Activated CD4-positive, CD25-positive, alpha-beta regulatory T cell treated with anti-CD3 and anti-CD28 coated beads, Interleukin-2, amount 50 U/mL, for 24 hours (primary cell): ENCODE measurements around the gene KMT2B.

Source experiments
- ATAC-seq, 2 donors: fragments of 150-1000 bp; cut with Tn5 transposase; one replicate each; pipeline ENCODE4 v1.10.0; 2021; ENCODE audit warnings: mild to moderate bottlenecking in 1 of 2, moderate library complexity in 1 of 2

Gene KMT2B

DNA sequence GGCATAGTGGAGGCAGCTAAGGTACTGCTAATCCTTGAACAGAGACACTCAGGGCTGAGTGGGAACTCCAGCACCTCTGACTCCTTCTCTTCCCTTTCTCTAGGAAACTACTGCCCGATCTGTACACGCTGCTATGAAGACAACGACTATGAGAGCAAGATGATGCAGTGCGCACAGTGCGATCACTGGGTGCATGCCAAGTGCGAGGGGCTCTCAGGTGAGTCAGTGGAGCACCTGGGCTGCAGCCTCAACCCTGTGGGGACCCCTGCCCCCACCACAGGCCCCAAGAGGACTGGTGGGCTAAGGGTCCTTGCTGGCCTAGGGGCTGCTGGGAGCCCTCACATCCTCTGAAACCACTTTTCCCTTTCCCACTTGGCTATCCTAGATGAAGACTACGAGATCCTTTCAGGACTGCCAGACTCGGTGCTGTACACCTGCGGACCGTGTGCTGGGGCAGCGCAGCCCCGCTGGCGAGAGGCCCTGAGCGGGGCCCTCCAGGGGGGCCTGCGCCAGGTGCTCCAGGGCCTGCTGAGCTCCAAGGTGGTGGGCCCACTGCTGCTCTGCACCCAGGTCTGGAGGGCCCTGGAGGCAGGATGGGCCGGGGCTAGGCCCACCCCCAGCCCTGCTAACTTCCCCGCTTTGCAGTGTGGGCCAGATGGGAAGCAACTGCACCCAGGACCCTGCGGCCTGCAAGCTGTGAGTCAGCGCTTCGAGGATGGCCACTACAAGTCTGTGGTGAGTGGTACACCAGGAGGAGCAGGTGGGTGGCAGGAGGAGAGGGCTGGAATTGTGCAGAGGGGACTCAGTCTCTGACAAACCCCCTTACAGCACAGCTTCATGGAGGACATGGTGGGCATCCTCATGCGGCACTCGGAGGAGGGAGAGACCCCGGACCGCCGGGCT lies 9.5 kb downstream of the KMT2B start:
- ATAC-seq = no peak

GRCh38 chr19:35727956-35728706 lies 10.3 kb downstream of the KMT2B start:
- ATAC-seq = no peak

GRCh38 chr19:35729021-35729420 lies 11.2 kb downstream of the KMT2B start:
- ATAC-seq = no peak

GRCh38 chr19:35729763-35730162 lies 12.0 kb downstream of the KMT2B start:
- no peak for ATAC-seq

- ATAC-seq = no peak
Observed at GRCh38 chr19:35730326-35730725, 12.5 kb downstream of the KMT2B start.

DNA sequence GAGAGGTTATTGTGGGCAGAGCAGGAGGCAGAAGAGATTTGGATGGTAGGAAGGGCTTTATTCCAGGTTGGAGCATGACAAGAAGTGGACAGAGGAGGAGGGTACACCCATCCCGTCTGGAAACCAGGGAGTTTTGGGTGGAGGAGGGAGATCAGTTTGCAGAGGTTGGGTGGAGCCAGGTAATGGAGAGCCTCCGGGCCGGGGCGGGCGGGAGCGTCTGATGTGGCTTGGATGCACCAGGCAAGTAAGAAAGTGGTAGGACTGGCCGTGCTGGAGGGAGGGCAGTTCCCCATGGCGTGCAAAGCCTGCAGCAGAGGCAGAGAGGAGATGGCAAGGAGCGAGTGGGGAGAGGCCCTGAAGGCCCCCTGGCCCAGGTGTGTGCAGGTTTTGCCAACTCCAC lies 13.6 kb downstream of the KMT2B start:
- ATAC-seq = no peak

DNA sequence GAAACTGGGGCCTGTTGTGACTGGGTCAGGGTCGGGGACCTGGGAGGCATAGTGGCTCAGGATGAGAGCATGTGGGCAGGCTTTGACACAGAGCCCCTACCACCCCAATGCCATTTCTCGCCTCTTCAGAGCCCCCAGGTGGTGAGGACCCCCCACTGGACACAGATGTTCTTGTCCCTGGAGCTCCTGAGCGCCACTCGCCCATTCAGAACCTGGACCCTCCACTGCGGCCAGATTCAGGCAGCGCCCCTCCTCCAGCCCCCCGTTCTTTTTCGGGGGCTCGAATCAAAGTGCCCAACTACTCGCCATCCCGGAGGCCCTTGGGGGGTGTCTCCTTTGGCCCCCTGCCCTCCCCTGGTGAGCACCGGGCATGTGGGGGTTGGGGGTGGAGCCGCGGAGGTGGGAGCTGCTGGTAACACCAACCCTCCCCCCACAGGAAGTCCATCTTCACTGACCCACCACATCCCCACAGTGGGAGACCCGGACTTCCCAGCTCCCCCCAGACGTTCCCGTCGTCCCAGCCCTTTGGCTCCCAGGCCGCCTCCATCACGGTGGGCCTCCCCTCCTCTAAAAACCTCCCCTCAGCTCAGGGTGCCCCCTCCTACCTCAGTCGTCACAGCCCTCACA lies 14.1 kb downstream of the KMT2B start:
- ATAC-seq = no peak

- no peak for ATAC-seq
Observed at GRCh38 chr19:35732540-35733179, 14.9 kb downstream of the KMT2B start.

DNA sequence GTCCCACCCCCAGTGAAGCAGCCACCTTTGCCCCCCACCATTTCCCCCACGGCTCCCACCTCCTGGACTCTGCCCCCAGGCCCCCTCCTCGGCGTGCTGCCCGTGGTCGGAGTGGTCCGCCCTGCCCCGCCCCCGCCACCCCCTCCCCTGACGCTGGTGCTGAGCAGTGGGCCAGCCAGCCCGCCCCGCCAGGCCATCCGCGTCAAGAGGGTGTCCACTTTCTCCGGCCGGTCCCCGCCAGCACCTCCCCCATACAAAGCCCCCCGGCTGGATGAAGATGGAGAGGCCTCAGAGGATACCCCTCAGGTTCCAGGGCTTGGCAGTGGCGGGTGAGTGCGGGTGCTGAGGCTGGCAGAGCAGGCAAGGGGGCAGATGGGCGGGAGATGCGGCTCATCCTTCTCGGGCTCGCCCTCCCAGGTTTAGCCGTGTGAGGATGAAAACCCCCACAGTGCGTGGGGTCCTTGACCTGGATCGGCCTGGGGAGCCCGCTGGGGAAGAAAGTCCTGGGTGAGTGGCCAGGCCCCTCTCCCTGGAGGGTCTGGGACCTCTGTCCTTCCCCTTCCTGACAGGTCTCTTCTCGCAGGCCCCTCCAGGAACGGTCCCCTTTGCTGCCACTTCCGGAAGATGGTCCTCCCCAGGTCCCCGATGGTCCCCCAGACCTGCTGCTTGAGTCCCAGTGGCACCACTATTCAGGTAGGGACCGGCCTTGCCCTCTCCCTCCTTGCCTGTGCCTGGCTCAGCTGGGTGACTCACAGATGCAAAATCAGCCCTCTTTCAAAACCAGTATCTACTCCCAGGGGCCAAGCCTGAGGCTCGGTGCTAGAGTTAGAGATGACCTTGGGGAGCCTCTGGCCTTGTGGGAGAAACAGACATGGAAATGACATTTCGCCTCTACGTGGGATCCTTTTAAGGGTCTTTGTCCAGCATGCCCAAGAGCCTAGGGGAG lies 15.7 kb downstream of the KMT2B start:
- no peak for ATAC-seq

GRCh38 chr19:35734273-35734672 lies 16.5 kb downstream of the KMT2B start:
- ATAC-seq = no peak

- ATAC-seq = no peak
Observed at GRCh38 chr19:35734889-35735288, 17.1 kb downstream of the KMT2B start.

DNA sequence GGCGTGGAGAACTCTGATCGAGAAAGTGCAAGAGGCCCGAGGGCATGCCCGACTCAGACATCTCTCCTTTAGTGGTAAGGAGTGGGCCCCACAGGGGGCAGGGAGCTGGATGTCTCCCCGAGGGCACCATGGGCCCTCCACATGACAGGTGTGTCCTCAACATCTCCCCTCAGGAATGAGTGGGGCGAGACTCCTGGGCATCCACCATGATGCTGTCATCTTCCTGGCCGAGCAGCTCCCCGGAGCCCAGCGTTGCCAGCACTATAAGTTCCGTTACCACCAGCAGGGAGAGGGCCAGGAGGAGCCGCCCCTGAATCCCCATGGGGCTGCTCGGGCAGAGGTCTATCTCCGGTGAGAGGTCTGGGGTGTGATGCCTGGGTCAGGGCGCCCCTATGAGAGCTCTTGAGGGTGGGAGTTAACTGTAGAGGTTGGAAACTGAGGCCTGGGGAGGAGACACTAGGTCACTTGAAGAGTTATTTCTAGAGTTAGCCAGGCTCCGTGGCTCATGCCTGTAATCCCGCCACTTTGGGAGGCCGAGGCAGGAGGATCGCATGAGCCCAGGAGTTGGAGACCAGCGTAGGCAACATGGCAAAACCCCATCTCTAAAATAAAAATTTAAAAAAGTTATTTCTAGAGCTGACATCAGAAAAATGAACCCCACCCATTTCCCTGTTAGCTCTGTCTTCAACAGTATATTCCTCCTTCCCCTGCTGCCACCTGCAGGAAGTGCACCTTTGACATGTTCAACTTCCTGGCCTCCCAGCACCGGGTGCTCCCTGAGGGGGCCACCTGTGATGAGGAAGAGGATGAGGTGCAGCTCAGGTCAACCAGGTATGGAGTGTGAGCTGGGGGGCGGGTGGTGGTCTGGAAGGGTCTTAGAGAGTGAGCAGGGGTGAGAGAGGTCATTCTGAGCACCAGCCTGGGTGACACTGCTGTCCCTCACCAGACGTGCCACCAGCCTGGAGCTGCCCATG lies 19.4 kb downstream of the KMT2B start:
- no peak for ATAC-seq

- no peak for ATAC-seq
Observed at GRCh38 chr19:35738021-35738886, 20.5 kb downstream of the KMT2B start.

GRCh38 chr19:35738887-35739229 lies 21.1 kb downstream of the KMT2B start:
- no peak for ATAC-seq

DNA sequence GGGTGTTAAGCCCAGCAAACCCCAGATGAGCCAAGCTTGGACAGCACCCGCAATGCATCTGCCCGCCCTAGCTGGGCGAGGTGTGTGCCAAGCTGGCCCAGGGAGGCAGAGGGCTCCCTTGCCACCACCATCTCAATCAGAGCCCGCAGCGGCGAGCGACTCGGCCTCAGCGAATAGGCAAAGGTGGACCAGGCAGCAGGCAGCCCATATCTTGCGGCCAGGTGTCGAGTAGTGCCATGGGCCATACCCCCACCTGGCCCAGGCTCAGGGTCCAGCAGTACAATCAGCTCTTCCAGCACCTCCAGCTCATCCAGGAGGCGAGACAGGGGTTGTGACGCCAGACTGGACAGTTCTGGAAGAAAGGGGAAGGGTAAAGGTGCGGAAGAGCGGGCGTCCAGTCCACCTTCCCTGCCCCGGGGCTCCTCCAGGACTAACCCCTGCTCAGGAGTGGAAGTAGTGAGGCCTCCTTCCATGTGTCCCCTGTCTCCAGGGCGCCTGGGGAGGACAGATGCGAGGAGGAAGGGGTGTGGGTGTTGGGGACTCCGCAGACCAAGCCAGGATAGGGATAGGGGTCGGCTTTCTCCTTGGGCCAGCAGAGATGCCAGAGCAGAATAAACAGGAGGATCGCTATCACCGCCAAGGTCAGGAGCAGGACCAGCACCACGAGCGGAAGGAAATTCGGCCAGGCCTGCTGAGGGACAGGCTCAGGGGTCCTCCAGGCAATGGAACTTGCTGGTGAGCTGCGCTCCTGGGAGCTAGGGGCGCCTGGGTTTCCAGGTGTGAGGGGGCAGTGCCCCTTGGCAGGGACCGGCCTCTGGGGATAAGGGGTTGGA lies 21.7 kb downstream of the KMT2B start:
- ATAC-seq = no peak

DNA sequence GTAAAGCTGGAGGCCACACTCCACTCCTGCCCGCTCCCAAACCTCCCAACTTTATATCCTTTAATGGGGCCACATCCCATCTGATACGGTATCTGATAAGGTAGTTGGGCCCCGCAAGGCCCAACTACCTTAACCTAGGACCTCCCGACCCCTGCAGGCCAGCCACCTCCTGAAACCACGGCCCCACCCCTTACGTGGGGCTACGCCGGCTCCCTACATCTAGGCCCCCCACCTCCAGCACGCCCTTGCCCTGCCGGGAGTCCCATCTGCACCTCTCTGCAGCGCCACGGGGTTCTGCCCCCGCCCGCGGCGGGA lies 22.3 kb downstream of the KMT2B start:
- ATAC-seq = peak; percentile 2 to 8

- ATAC-seq = peak; percentile 67 to 68
Observed at GRCh38 chr19:35740423-35741202, 22.8 kb downstream of the KMT2B start.

DNA sequence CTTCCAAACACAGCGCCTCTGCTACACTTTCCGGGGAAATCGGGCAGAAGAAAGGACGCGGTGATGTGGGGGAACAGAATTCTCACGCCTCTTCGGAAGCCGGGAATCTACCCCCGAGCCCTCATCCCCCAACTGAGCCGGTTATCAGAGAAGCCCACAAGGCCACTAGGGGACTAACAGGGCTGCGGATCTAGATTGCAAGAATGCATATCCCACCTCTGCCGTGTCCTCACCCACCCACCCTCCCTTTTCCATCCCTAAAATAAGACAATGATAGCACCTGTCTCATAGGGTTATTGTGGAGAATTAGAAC lies 23.4 kb downstream of the KMT2B start:
- ATAC-seq = no peak
